Thoracic aorta (tissue), 2 donors: Measurements from ENCODE around the gene USH2A. TPM values are rescaled to one million over a fixed set of nuclear protein-coding genes. Genes with fewer than 3 reads are reported as not detected.

Experiments
- ATAC-seq: fragments of 150-250 bp; one replicate; pipeline ENCODE4 v1.8.0; 2017; ENCODE audit warnings: low read depth; ENCODE audit not compliant: insufficient number of reproducible peaks, low FRiP score
- DNase-seq: peaks from one replicate; pipeline ENCODE4 v3.0.0-alpha.2; 2020; ENCODE audit warnings: low spot score
- H3K27ac ChIP-seq, 2 donors: fragments of 200-600 bp; sonication (generic); 1 replicate in 1 of 2; 2 replicates in 1 of 2; pipeline ENCODE4 v1.5.1; 2016; ENCODE audit warnings: mild to moderate bottlenecking in 2 of 2, moderate library complexity in 2 of 2
- H3K27me3 ChIP-seq: fragments of 200-600 bp; sonication (generic); replicated peaks from 2 replicates; pipeline ENCODE4 v1.6.0; 2016; ENCODE audit warnings: mild to moderate bottlenecking; ENCODE audit not compliant: insufficient read depth
- H3K36me3 ChIP-seq: fragments of 200-600 bp; sonication (generic); one replicate; pipeline ENCODE4 v1.5.1; 2016
- H3K4me1 ChIP-seq, 2 donors: fragments of 200-600 bp; sonication (generic); 1 replicate in 1 of 2; 2 replicates in 1 of 2; pipeline versions ENCODE4 v1.5.1 to v1.6.0; 2016; ENCODE audit warnings: low read depth in 2 of 2, mild to moderate bottlenecking in 1 of 2; ENCODE audit not compliant: control insufficient read depth in 1 of 2
- H3K4me3 ChIP-seq: fragments of 200-600 bp; sonication (generic); 2 replicates; pipeline ENCODE4 v1.5.1; 2016; ENCODE audit warnings: mild to moderate bottlenecking
- H3K9me3 ChIP-seq: fragments of 200-600 bp; sonication (generic); 2 replicates; pipeline ENCODE4 v1.5.1; 2016
- total RNA-seq, 2 donors: library from RNA; depleted of rRNA; stranded (reverse); fragments of >200 nt; gene quantifications; one replicate each; pipeline versions ENCODE4 v1.1.0 to v1.2.3, GENCODE V29; 2016
- TF ChIP-seq, protein P1 (sequence below): fragments of 200-600 bp; sonication (generic); IDR thresholded peaks from one replicate; pipeline ENCODE4 v1.5.1; 2019; ENCODE audit warnings: antibody characterized with exemption

Gene USH2A
- total RNA-seq, 2 donors from 2014 or later = not detected

DNA sequence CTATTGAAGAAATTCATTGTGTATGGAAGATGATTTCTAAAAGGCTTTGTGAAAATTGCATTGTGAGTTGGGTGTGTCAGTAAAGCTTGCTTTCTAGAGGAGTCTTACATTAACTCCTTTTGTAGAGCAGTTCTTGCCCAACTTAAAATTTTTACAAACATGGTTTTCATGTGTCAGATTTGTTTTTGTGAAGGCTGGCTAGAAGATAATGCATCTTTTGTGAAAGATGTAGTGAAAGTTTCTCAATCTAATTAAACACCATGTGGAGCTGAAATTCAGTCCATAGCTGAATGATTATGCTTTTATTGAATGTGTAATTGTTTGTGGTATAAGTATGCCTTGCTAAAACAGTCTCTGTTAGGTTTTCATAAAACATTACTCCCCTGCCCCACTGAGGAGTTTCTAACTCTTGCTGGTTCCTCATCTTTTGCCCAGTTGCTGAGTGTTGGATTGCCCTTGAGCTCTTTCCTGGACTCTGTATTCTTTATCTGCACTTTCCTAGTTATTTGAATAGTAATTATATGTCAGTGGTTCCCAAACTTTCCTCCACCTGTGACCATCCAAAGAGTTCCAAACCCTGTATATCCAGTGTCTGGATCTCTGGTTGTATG is 818.1 kb downstream of the USH2A start:
- peaks cover 0 to 7% of the 10 kb centered on the region in 2 donors for H3K4me1 ChIP-seq
- ATAC-seq = no peak

GRCh38 chr1:215603319-215603718 is 819.9 kb downstream of the USH2A start:
- no peak for DNase-seq
- TF ChIP-seq, protein P1, sequence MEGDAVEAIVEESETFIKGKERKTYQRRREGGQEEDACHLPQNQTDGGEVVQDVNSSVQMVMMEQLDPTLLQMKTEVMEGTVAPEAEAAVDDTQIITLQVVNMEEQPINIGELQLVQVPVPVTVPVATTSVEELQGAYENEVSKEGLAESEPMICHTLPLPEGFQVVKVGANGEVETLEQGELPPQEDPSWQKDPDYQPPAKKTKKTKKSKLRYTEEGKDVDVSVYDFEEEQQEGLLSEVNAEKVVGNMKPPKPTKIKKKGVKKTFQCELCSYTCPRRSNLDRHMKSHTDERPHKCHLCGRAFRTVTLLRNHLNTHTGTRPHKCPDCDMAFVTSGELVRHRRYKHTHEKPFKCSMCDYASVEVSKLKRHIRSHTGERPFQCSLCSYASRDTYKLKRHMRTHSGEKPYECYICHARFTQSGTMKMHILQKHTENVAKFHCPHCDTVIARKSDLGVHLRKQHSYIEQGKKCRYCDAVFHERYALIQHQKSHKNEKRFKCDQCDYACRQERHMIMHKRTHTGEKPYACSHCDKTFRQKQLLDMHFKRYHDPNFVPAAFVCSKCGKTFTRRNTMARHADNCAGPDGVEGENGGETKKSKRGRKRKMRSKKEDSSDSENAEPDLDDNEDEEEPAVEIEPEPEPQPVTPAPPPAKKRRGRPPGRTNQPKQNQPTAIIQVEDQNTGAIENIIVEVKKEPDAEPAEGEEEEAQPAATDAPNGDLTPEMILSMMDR = no peak
- no peaks in the 10 kb centered on the region for H3K4me1 ChIP-seq
- no peak overlapping the region for H3K4me3 ChIP-seq
- no peak overlapping the region for H3K27ac ChIP-seq
- H3K27me3 ChIP-seq = no peaks in the 10 kb centered on the region
- ATAC-seq = no peak
- H3K36me3 ChIP-seq = peaks cover 3% of the 10 kb centered on the region
- no peaks in the 10 kb centered on the region for H3K9me3 ChIP-seq

More for the DNA sequence above, 818.1 kb downstream of the USH2A start:
- H3K27me3 ChIP-seq = no peaks in the 10 kb centered on the region
- TF ChIP-seq, protein P1 = no peak
- no peaks in the 10 kb centered on the region for H3K9me3 ChIP-seq
- H3K27ac ChIP-seq = no peak overlapping the region
- no peak overlapping the region for H3K4me3 ChIP-seq
- H3K36me3 ChIP-seq = peaks cover 3% of the 10 kb centered on the region
- DNase-seq = no peak

GRCh38 chr1:215601276-215601675 is 822.0 kb downstream of the USH2A start:
- H3K9me3 ChIP-seq = no peaks in the 10 kb centered on the region
- H3K27ac ChIP-seq = no peak overlapping the region
- ATAC-seq (no peak), DNase-seq (no peak)
- H3K27me3 ChIP-seq = no peaks in the 10 kb centered on the region
- no peak overlapping the region for H3K4me3 ChIP-seq
- H3K36me3 ChIP-seq = peaks cover 8% of the 10 kb centered on the region
- H3K4me1 ChIP-seq = no peaks in the 10 kb centered on the region
- TF ChIP-seq, protein P1 = no peak

DNA sequence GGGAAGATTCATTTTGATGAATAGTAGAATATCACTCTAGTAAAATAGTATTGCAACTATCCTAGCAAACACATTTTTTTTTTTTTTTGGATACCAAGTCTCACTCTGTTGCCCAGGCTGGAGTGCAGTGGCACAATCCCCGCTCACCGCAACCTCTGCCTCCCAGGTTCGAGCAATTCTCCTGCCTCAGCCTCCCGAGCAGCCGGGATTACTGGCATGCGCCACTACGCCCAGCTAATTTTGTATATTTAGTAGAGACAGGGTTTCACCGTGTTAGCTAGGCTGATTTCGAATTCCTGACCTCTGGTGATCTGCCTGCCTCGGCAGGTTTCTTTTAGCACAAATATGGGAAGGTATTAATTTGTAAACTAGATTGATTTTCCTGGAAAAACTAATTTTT is 822.4 kb downstream of the USH2A start:
- TF ChIP-seq, protein P1 = no peak
- H3K4me1 ChIP-seq = no peaks in the 10 kb centered on the region

DNA sequence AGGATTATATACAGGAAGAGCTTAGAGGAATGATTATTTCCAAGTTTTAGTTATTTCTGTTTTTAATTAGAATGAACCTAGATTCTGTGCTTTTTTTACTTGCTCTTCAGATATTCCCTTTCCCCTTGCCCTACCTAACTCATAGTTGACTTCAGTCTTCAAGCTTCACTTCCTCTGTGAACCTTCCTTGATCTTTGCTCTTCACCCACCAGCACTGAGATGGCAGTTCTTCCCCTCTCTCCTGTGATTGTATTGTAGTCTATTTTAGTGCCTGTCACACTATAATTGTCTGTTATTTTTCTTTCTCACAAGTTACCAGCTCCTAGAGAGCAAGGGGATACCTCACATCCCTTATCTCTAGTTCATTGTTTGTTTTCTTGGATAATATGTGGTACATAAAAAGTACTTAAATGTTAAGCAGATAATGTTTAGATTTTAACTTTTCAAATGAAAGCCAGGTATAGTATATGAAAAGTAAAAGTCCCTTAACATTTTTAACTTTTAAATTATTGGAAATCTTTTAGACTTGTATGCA is 822.9 kb downstream of the USH2A start:
- Histone ChIP-seq H3K4me3 (no peak overlapping the region), H3K36me3 (peaks cover 10% of the 10 kb centered on the region), H3K27me3 (no peaks in the 10 kb centered on the region), H3K9me3 (no peaks in the 10 kb centered on the region), H3K27ac (no peak overlapping the region), H3K4me1 (no peaks in the 10 kb centered on the region)
- DNase-seq (no peak), ATAC-seq (no peak)
- TF ChIP-seq, protein P1 = no peak

More for the DNA sequence above, 822.4 kb downstream of the USH2A start:
- Histone ChIP-seq H3K9me3 (no peaks in the 10 kb centered on the region), H3K27me3 (no peaks in the 10 kb centered on the region), H3K36me3 (peaks cover 10% of the 10 kb centered on the region), H3K4me3 (no peak overlapping the region), H3K27ac (no peak overlapping the region)
- ATAC-seq = no peak
- DNase-seq = no peak
